GM12892 (cell line): Measurements from ENCODE around the gene MOXD1. TPM values are rescaled to one million over a fixed set of nuclear protein-coding genes. Genes with fewer than 3 reads are reported as not detected.
A peak's percentile ranks its signal among the peaks of the same experiment; 100 is the strongest.

Source experiments
- DNase-seq: peaks from one replicate; pipeline ENCODE4 v3.0.0; 2011; ENCODE audit not compliant: insufficient read length
- FAIRE-seq: peaks from 2 replicates; lab custom pipeline; 2011; peaks lifted over from hg19 to GRCh38; lab: Jason Lieb, UNC
- POLR2A ChIP-seq: IDR thresholded peaks from 2 replicates; pipeline ENCODE4 v1.6.1; 2011; ENCODE audit warnings: low read depth, low read length, control low read depth
- POLR2AphosphoS5 ChIP-seq: IDR thresholded peaks from 2 replicates; pipeline ENCODE4 v1.6.1; 2011; ENCODE audit warnings: low read depth, low read length, control low read depth
- TAF1 ChIP-seq: IDR thresholded peaks from 2 replicates; pipeline ENCODE4 v1.6.1; 2011; ENCODE audit warnings: low read depth, mild to moderate bottlenecking, control low read depth, low read length, borderline replicate concordance
- polyA plus RNA-seq: library from polyadenylated mRNA; unstranded; fragments of >200 nt; gene quantifications from one replicate; pipeline ENCODE4 v1.2.1, GENCODE V29; 2012; ENCODE audit warnings: missing spikeins, inconsistent platforms; ENCODE audit not compliant: missing spikeins

Gene MOXD1
- polyA plus RNA-seq: 4.3 TPM

GRCh38 chr6:132400883-132401617 is at the start of gene MOXD1:
MOXD1 (minus strand) TSS chr6:132401475; CDS start chr6:132401426, 49 bp downstream.
- TF ChIP-seq TAF1 (no peak), POLR2AphosphoS5 (no peak), POLR2A (no peak)
- peak; percentile 50 for DNase-seq
- no peak for FAIRE-seq

- TF ChIP-seq TAF1 (no peak), POLR2A (no peak), POLR2AphosphoS5 (no peak)
- no peak for DNase-seq
- no peak for FAIRE-seq
These were observed 45.6 kb upstream of the MOXD1 start for GRCh38 chr6:132446855-132447241.

- TF ChIP-seq POLR2AphosphoS5 (no peak), POLR2A (no peak), TAF1 (no peak)
- FAIRE-seq (no peak), DNase-seq (no peak)
These were observed 45.0 kb upstream of the MOXD1 start for GRCh38 chr6:132446141-132446854.

GRCh38 chr6:132445201-132445951 is 44.1 kb upstream of the MOXD1 start:
- DNase-seq: no peak
- FAIRE-seq: no peak
- no peak for TF ChIP-seq POLR2A
- TF ChIP-seq TAF1: no peak
- TF ChIP-seq POLR2AphosphoS5: no peak

- FAIRE-seq: no peak
- DNase-seq: no peak
- TF ChIP-seq TAF1 (no peak), POLR2AphosphoS5 (no peak), POLR2A (no peak)
These were observed 41.9 kb upstream of the MOXD1 start for GRCh38 chr6:132443206-132443605.

GRCh38 chr6:132430110-132430509 is 28.8 kb upstream of the MOXD1 start:
- DNase-seq: no peak
- no peak for FAIRE-seq
- TF ChIP-seq POLR2AphosphoS5 (no peak), TAF1 (no peak), POLR2A (no peak)

GRCh38 chr6:132425176-132425575 is 23.9 kb upstream of the MOXD1 start:
- FAIRE-seq (no peak), DNase-seq (no peak)
- TF ChIP-seq TAF1 (no peak), POLR2A (no peak), POLR2AphosphoS5 (no peak)

- FAIRE-seq: no peak
- TF ChIP-seq POLR2AphosphoS5: no peak
- DNase-seq: no peak
These were observed 22.6 kb upstream of the MOXD1 start for GRCh38 chr6:132423839-132424238.

GRCh38 chr6:132418235-132418965 is 17.1 kb upstream of the MOXD1 start:
- TF ChIP-seq POLR2A (no peak), TAF1 (no peak), POLR2AphosphoS5 (no peak)
- DNase-seq (no peak), FAIRE-seq (no peak)

GRCh38 chr6:132414761-132415160 is 13.5 kb upstream of the MOXD1 start:
- no peak for FAIRE-seq
- DNase-seq: no peak
- TF ChIP-seq TAF1 (no peak), POLR2A (no peak), POLR2AphosphoS5 (no peak)

- TF ChIP-seq TAF1 (no peak), POLR2AphosphoS5 (no peak), POLR2A (no peak)
- no peak for FAIRE-seq
- no peak for DNase-seq
These were observed 13.0 kb upstream of the MOXD1 start for GRCh38 chr6:132414322-132414721.

- FAIRE-seq: no peak
- TF ChIP-seq POLR2A: no peak
- no peak for TF ChIP-seq POLR2AphosphoS5
- TF ChIP-seq TAF1: no peak
These were observed 12.2 kb upstream of the MOXD1 start for GRCh38 chr6:132413499-132413802.

More at GRCh38 chr6:132413499-132413802, 12.2 kb upstream of the MOXD1 start:
- no peak for DNase-seq
